Measurements from ENCODE around the gene NKTR.

Gene NKTR

GRCh38 chr3:42662037-42662812 is 61.7 kb downstream of the NKTR start:
- no peak for DNase-seq (ENCODE audit: low read depth in 2 of 2)

- no peak for DNase-seq (ENCODE audit: low read depth in 2 of 2)
Measured at GRCh38 chr3:42662813-42663535, 62.5 kb downstream of the NKTR start.

GRCh38 chr3:42663581-42664437 is 63.3 kb downstream of the NKTR start:
- no peak for DNase-seq (ENCODE audit: low read depth in 2 of 2)

GRCh38 chr3:42664438-42664803 is 63.9 kb downstream of the NKTR start:
- DNase-seq (ENCODE audit: low read depth in 2 of 2), result no peak

GRCh38 chr3:42665050-42665878 is 64.8 kb downstream of the NKTR start:
- no peak for DNase-seq (ENCODE audit: low read depth in 2 of 2)

- no peak for DNase-seq (ENCODE audit: low read depth in 2 of 2)
Measured at GRCh38 chr3:42666022-42666421, 65.5 kb downstream of the NKTR start.

GRCh38 chr3:42666577-42666998 is 66.1 kb downstream of the NKTR start:
- no peak for DNase-seq (ENCODE audit: low read depth in 2 of 2)

- DNase-seq (ENCODE audit: low read depth in 2 of 2), result no peak
Measured at GRCh38 chr3:42667096-42667522, 66.6 kb downstream of the NKTR start.

- no peak for DNase-seq (ENCODE audit: low read depth in 2 of 2)
Measured at GRCh38 chr3:42667523-42668412, 67.3 kb downstream of the NKTR start.

GRCh38 chr3:42668413-42668760 is 67.9 kb downstream of the NKTR start:
- no peak for DNase-seq (ENCODE audit: low read depth in 2 of 2)

- no peak for DNase-seq (ENCODE audit: low read depth in 2 of 2)
Measured at GRCh38 chr3:42668793-42669217, 68.3 kb downstream of the NKTR start.

- no peak for DNase-seq (ENCODE audit: low read depth in 2 of 2)
Measured at GRCh38 chr3:42670051-42670576, 69.6 kb downstream of the NKTR start.

- DNase-seq (ENCODE audit: low read depth in 2 of 2), result no peak
Measured at GRCh38 chr3:42670670-42671069, 70.2 kb downstream of the NKTR start.

GRCh38 chr3:42672515-42672914 is 72.0 kb downstream of the NKTR start:
- DNase-seq (ENCODE audit: low read depth in 2 of 2), result no peak

- DNase-seq (ENCODE audit: low read depth in 2 of 2), result no peak
Measured at GRCh38 chr3:42673082-42673481, 72.6 kb downstream of the NKTR start.

- no peak for DNase-seq (ENCODE audit: low read depth in 2 of 2)
Measured at GRCh38 chr3:42674146-42674545, 73.7 kb downstream of the NKTR start.

GRCh38 chr3:42675909-42676308 is 75.4 kb downstream of the NKTR start:
- no peak for DNase-seq (ENCODE audit: low read depth in 2 of 2)

GRCh38 chr3:42678447-42678846 is 78.0 kb downstream of the NKTR start:
- DNase-seq (ENCODE audit: low read depth in 2 of 2), result no peak

- no peak for DNase-seq (ENCODE audit: low read depth in 2 of 2)
Measured at GRCh38 chr3:42680271-42680670, 79.8 kb downstream of the NKTR start.

- DNase-seq (ENCODE audit: low read depth in 2 of 2), result no peak
Measured at GRCh38 chr3:42680806-42681205, 80.3 kb downstream of the NKTR start.

Data from stimulated activated CD4-positive, alpha-beta T cell treated with anti-CD3 and anti-CD28 coated beads, Interleukin-1b, Interleukin-23, amount 100 ng/mL, for 4 hours (primary cell).